ENCODE data around the gene YAP1. TPM values are rescaled to one million over a fixed set of nuclear protein-coding genes. Genes with fewer than 3 reads are reported as not detected.

The YAP1 gene
- under 1 TPM; 0.44 to 0.75 TPM for total RNA-seq
- polyA plus RNA-seq: not detected

DNA sequence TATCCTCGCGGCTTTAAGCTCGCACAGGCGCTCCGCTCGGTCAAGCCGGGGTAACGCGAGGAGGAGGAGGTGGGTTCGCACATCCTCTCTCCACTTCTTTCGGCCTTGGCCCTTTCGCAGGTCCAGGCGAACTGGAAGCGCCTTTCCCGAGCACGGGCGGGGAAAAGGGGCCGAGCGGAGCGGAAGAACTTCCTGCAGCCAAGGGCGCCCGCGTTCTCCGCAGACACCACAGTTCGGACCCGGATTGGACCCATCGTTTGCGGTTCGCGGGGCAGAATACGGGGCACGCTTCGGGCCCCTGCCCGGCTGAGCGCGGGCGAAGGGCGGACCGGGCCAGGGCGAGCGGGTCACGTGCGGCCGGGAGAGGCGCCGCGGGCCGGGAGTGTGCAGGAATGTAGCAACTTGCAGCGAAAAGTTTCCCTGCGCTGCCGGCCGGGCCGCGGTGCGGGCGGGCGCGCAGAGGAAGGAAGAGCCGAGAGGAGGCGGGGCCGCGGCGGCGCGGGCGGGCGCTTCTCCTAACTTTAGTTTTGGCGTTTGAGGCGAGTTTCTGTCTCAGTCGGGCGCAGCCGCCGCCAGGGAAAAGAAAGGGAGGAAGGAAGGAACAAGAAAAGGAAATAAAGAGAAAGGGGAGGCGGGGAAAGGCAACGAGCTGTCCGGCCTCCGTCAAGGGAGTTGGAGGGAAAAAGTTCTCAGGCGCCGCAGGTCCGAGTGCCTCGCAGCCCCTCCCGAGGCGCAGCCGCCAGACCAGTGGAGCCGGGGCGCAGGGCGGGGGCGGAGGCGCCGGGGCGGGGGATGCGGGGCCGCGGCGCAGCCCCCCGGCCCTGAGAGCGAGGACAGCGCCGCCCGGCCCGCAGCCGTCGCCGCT lies at the start of gene YAP1:
Gene YAP1 (plus strand): TSS at position 552 of the 865 bp plus-strand sequence. CDS start 402 bp downstream, outside the sequence.
- CTCF ChIA-PET (ENCODE audit: partially characterized antibody): no interaction called here
- H3K4me3 Mint-ChIP-seq: peak within 1 kb of the TSS; percentile 92 to 97 (median 94)
- no peaks in the 10 kb centered on the region for H3K9me3 ChIP-seq (ENCODE audit: control insufficient read depth in 1 of 2, low read length in 2 of 2)
- peak within 1 kb of the TSS in 6 of 7 donors; percentile 23 to 82 (median 75) for H3K27ac Mint-ChIP-seq
- H3K36me3 Mint-ChIP-seq: peaks cover 0 to 7% of the 10 kb centered on the region in 2 donors
- H3K27me3 ChIP-seq (ENCODE audit: insufficient read depth, low read length): peaks cover 11% of the 10 kb centered on the region
- H3K4me1 Mint-ChIP-seq: peaks cover 5 to 12% (median 8%) of the 10 kb centered on the region in 4 donors
- POLR2A ChIA-PET (ENCODE audit: partially characterized antibody): no interaction called here
- peaks cover 24 to 30% of the 10 kb centered on the region in 2 donors for H3K27me3 Mint-ChIP-seq
- H3K36me3 ChIP-seq (ENCODE audit: insufficient read depth, low read length): no peaks in the 10 kb centered on the region
- peak; percentile 58 to 69 (median 61) for DNase-seq
- intact Hi-C loops (cut with micrococcal nuclease): loop anchor here (2.0 kb wide), 1 partner anchor 195 kb away; the partner anchor contains the start of gene CEP126
- H3K4me1 ChIP-seq (ENCODE audit: insufficient read depth, low read length): peaks cover 12% of the 10 kb centered on the region
- peak within 1 kb of the TSS in 1 of 2 donors; percentile 55 for H3K4me3 ChIP-seq (ENCODE audit: low read length in 2 of 2)
- no peak within 1 kb of the TSS for H3K27ac ChIP-seq (ENCODE audit: low read depth, low read length)
- H3K9me3 Mint-ChIP-seq: peaks cover 0 to 2% (median 0%) of the 10 kb centered on the region in 8 donors

- H3K4me1 ChIP-seq (ENCODE audit: insufficient read depth, low read length): no peaks in the 10 kb centered on the region
- Mint-ChIP-seq H3K4me3 (no peak overlapping the region), H3K27me3 (peaks cover 3 to 13% of the 10 kb centered on the region in 2 donors), H3K4me1 (no peaks in the 10 kb centered on the region), H3K27ac (no peak overlapping the region), H3K9me3 (no peaks in the 10 kb centered on the region), H3K36me3 (no peaks in the 10 kb centered on the region)
- H3K4me3 ChIP-seq (ENCODE audit: low read length in 2 of 2): no peak overlapping the region
- no peaks in the 10 kb centered on the region for H3K9me3 ChIP-seq (ENCODE audit: control insufficient read depth in 1 of 2, low read length in 2 of 2)
- ChIA-PET POLR2A (ENCODE audit: partially characterized antibody) (no interaction called here), CTCF (ENCODE audit: partially characterized antibody) (no interaction called here)
- peaks cover 7% of the 10 kb centered on the region for H3K27me3 ChIP-seq (ENCODE audit: insufficient read depth, low read length)
- intact Hi-C loops (cut with micrococcal nuclease): no loop called here
- no peak overlapping the region for H3K27ac ChIP-seq (ENCODE audit: low read depth, low read length)
- no peaks in the 10 kb centered on the region for H3K36me3 ChIP-seq (ENCODE audit: insufficient read depth, low read length)
- DNase-seq: no peak
These were observed 49.0 kb upstream of the YAP1 start for GRCh38 chr11:102061276-102061675.

GRCh38 chr11:102062106-102062505 lies 48.1 kb upstream of the YAP1 start:
- H3K27me3 Mint-ChIP-seq: peaks cover 3 to 13% of the 10 kb centered on the region in 2 donors

GRCh38 chr11:102064316-102064715 lies 45.9 kb upstream of the YAP1 start:
- Mint-ChIP-seq H3K27ac (no peak overlapping the region), H3K27me3 (peaks cover 3 to 13% of the 10 kb centered on the region in 2 donors), H3K36me3 (no peaks in the 10 kb centered on the region), H3K9me3 (no peaks in the 10 kb centered on the region), H3K4me3 (no peak overlapping the region), H3K4me1 (no peaks in the 10 kb centered on the region)
- Histone ChIP-seq H3K9me3 (ENCODE audit: control insufficient read depth in 1 of 2, low read length in 2 of 2) (no peaks in the 10 kb centered on the region), H3K4me1 (ENCODE audit: insufficient read depth, low read length) (no peaks in the 10 kb centered on the region), H3K27me3 (ENCODE audit: insufficient read depth, low read length) (peaks cover 7% of the 10 kb centered on the region), H3K4me3 (ENCODE audit: low read length in 2 of 2) (no peak overlapping the region), H3K36me3 (ENCODE audit: insufficient read depth, low read length) (no peaks in the 10 kb centered on the region), H3K27ac (ENCODE audit: low read depth, low read length) (no peak overlapping the region)
- intact Hi-C loops (cut with micrococcal nuclease): no loop called here
- DNase-seq: no peak
- ChIA-PET CTCF (ENCODE audit: partially characterized antibody) (no interaction called here), POLR2A (ENCODE audit: partially characterized antibody) (no interaction called here)

More at GRCh38 chr11:102062106-102062505, 48.1 kb upstream of the YAP1 start:
- POLR2A ChIA-PET (ENCODE audit: partially characterized antibody): no interaction called here
- CTCF ChIA-PET (ENCODE audit: partially characterized antibody): no interaction called here
- Mint-ChIP-seq H3K36me3 (no peaks in the 10 kb centered on the region), H3K9me3 (no peaks in the 10 kb centered on the region), H3K27ac (no peak overlapping the region), H3K4me3 (no peak overlapping the region), H3K4me1 (no peaks in the 10 kb centered on the region)
- peaks cover 7% of the 10 kb centered on the region for H3K27me3 ChIP-seq (ENCODE audit: insufficient read depth, low read length)
- no peaks in the 10 kb centered on the region for H3K9me3 ChIP-seq (ENCODE audit: control insufficient read depth in 1 of 2, low read length in 2 of 2)
- no peak for DNase-seq
- no peaks in the 10 kb centered on the region for H3K36me3 ChIP-seq (ENCODE audit: insufficient read depth, low read length)
- no peak overlapping the region for H3K27ac ChIP-seq (ENCODE audit: low read depth, low read length)
- H3K4me3 ChIP-seq (ENCODE audit: low read length in 2 of 2): no peak overlapping the region
- H3K4me1 ChIP-seq (ENCODE audit: insufficient read depth, low read length): no peaks in the 10 kb centered on the region
- intact Hi-C loops (cut with micrococcal nuclease): no loop called here

DNA sequence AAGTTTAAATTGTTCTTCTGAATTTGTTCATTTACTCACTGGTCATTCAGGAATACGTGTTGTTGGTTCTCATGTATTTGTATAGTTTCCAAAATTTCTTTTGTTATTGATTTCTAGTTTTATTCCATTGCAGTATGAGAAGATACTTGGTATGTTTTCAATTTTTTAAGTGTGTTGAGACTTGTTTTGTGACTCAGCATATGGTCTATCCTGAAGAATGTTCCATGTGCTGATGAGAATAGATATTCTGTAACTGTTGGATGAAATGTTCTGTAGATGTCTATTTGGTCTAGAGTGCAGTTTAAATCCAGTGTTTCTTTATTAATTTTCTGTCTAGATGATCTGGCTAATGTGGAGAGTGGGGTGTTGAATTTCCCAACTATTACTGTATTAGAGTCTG lies 39.5 kb upstream of the YAP1 start:
- no peak for DNase-seq
- Mint-ChIP-seq H3K9me3 (peaks cover 0 to 37% (median 24%) of the 10 kb centered on the region in 8 donors), H3K27ac (no peak overlapping the region), H3K4me3 (no peak overlapping the region), H3K36me3 (peaks cover 0 to 3% of the 10 kb centered on the region in 2 donors), H3K27me3 (no peaks in the 10 kb centered on the region), H3K4me1 (no peaks in the 10 kb centered on the region)
- intact Hi-C loops (cut with micrococcal nuclease): no loop called here
- Histone ChIP-seq H3K36me3 (ENCODE audit: insufficient read depth, low read length) (no peaks in the 10 kb centered on the region), H3K27ac (ENCODE audit: low read depth, low read length) (no peak overlapping the region), H3K4me1 (ENCODE audit: insufficient read depth, low read length) (no peaks in the 10 kb centered on the region), H3K9me3 (ENCODE audit: control insufficient read depth in 1 of 2, low read length in 2 of 2) (peaks cover 0 to 4% of the 10 kb centered on the region in 2 donors), H3K4me3 (ENCODE audit: low read length in 2 of 2) (no peak overlapping the region), H3K27me3 (ENCODE audit: insufficient read depth, low read length) (no peaks in the 10 kb centered on the region)
- CTCF ChIA-PET (ENCODE audit: partially characterized antibody): interaction anchor here (0.6 kb wide), 1 partner anchor 30 kb away, joined by 3 read pairs; no protein-coding TSS in a partner anchor
- POLR2A ChIA-PET (ENCODE audit: partially characterized antibody): no interaction called here

- no peaks in the 10 kb centered on the region for H3K36me3 ChIP-seq (ENCODE audit: insufficient read depth, low read length)
- H3K4me1 Mint-ChIP-seq: no peaks in the 10 kb centered on the region
- H3K4me3 Mint-ChIP-seq: no peak overlapping the region
- intact Hi-C loops (cut with micrococcal nuclease): no loop called here
- peaks cover 0 to 4% of the 10 kb centered on the region in 2 donors for H3K9me3 ChIP-seq (ENCODE audit: control insufficient read depth in 1 of 2, low read length in 2 of 2)
- POLR2A ChIA-PET (ENCODE audit: partially characterized antibody): no interaction called here
- peaks cover 0 to 3% of the 10 kb centered on the region in 2 donors for H3K36me3 Mint-ChIP-seq
- CTCF ChIA-PET (ENCODE audit: partially characterized antibody): no interaction called here
- H3K9me3 Mint-ChIP-seq: peaks cover 0 to 37% (median 24%) of the 10 kb centered on the region in 8 donors
- no peaks in the 10 kb centered on the region for H3K27me3 Mint-ChIP-seq
- H3K27ac ChIP-seq (ENCODE audit: low read depth, low read length): no peak overlapping the region
- no peak for DNase-seq
- H3K27me3 ChIP-seq (ENCODE audit: insufficient read depth, low read length): no peaks in the 10 kb centered on the region
- no peak overlapping the region for H3K4me3 ChIP-seq (ENCODE audit: low read length in 2 of 2)
- no peak overlapping the region for H3K27ac Mint-ChIP-seq
- H3K4me1 ChIP-seq (ENCODE audit: insufficient read depth, low read length): no peaks in the 10 kb centered on the region
These were observed 38.5 kb upstream of the YAP1 start for GRCh38 chr11:102071497-102072472.

DNA sequence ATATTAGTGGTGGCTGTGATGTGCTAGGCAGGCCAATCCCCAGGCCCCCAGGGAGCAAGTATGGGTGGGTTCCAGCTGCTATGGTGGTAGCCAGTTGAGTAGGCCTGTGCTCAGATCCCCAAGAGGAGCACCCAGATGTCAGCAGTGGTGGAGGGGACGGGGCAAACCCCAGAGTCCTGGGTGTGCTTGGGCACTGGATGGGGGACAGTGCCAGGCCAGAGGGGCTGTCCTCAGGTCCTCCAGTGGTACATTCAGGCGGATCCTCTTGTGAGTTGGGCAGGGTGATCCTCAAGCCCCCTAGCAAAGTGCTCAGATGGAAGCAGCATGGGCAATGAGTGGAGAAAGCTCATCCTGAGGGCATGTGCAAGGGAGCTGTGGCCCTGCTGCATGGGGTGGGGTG lies 37.0 kb upstream of the YAP1 start:
- no peaks in the 10 kb centered on the region for H3K4me1 Mint-ChIP-seq
- no peak overlapping the region for H3K4me3 ChIP-seq (ENCODE audit: low read length in 2 of 2)
- H3K9me3 Mint-ChIP-seq: peaks cover 0 to 37% (median 24%) of the 10 kb centered on the region in 8 donors
- H3K36me3 Mint-ChIP-seq: peaks cover 0 to 3% of the 10 kb centered on the region in 2 donors
- H3K27me3 ChIP-seq (ENCODE audit: insufficient read depth, low read length): no peaks in the 10 kb centered on the region
- ChIA-PET POLR2A (ENCODE audit: partially characterized antibody) (no interaction called here), CTCF (ENCODE audit: partially characterized antibody) (no interaction called here)
- H3K4me3 Mint-ChIP-seq: no peak overlapping the region
- no peaks in the 10 kb centered on the region for H3K4me1 ChIP-seq (ENCODE audit: insufficient read depth, low read length)
- H3K36me3 ChIP-seq (ENCODE audit: insufficient read depth, low read length): no peaks in the 10 kb centered on the region
- H3K27ac ChIP-seq (ENCODE audit: low read depth, low read length): no peak overlapping the region
- H3K9me3 ChIP-seq (ENCODE audit: control insufficient read depth in 1 of 2, low read length in 2 of 2): peaks cover 0 to 4% of the 10 kb centered on the region in 2 donors
- intact Hi-C loops (cut with micrococcal nuclease): no loop called here
- H3K27me3 Mint-ChIP-seq: no peaks in the 10 kb centered on the region
- no peak for DNase-seq
- no peak overlapping the region for H3K27ac Mint-ChIP-seq

Measured in CD4-positive, alpha-beta memory T cell (primary cell).